Upper lobe of left lung (tissue), 6 donors: ENCODE measurements around the gene BTN3A1. TPM values are rescaled to one million over a fixed set of nuclear protein-coding genes. Genes with fewer than 3 reads are reported as not detected.
A peak's percentile ranks its signal among the peaks of the same experiment; 100 is the strongest.
"Not testable (repeated sequence)": the region's sequence is repeated elsewhere in the genome, so short reads cannot be mapped to it uniquely, and the experiment has no call there.

Source experiments
- ATAC-seq, 2 donors: fragments of 200-7000 bp; cut with Tn5 transposase; one replicate each; pipeline ENCODE4 v1.9.1; 2022; ENCODE audit warnings: mild to moderate bottlenecking in 2 of 2, moderate library complexity in 2 of 2; ENCODE audit not compliant: low FRiP score in 2 of 2
- DNase-seq, 2 donors: peaks; one replicate each; pipeline ENCODE4 v3.0.0-alpha.2; 2019 to 2020
- H3K27ac ChIP-seq, 4 donors: fragments of 200-600 bp; sonication (generic); one replicate each; pipeline ENCODE4 v1.5.1; 2016 to 2019
- H3K27me3 ChIP-seq, 4 donors: fragments of 200-600 bp; sonication (generic); one replicate each; pipeline ENCODE4 v1.5.1; 2017 to 2019
- H3K36me3 ChIP-seq, 4 donors: fragments of 200-600 bp; sonication (generic); one replicate each; pipeline ENCODE4 v1.5.1; 2016 to 2019
- H3K4me1 ChIP-seq, 4 donors: fragments of 200-600 bp; sonication (generic); one replicate each; pipeline ENCODE4 v1.5.1; 2018 to 2019
- H3K4me3 ChIP-seq, 4 donors: fragments of 200-600 bp; sonication (generic); one replicate each; pipeline ENCODE4 v1.5.1; 2017 to 2019; ENCODE audit warnings: mild to moderate bottlenecking in 2 of 4, moderate library complexity in 1 of 4
- H3K9me3 ChIP-seq, 4 donors: fragments of 200-600 bp; sonication (generic); one replicate each; pipeline ENCODE4 v1.5.1; 2018 to 2019
- CTCF ChIP-seq, 6 experiments: fragments of 450-650 bp in 4 of 6; fragments of 200-600 bp in 2 of 6; sonication (generic) in 2 of 6; IDR thresholded peaks; one replicate each; pipeline ENCODE4 v1.5.1; 2016 to 2019; ENCODE audit warnings: antibody characterized with exemption in 6 of 6
- EP300 ChIP-seq, 4 donors: sonication (generic); formaldehyde crosslinking; IDR thresholded peaks; one replicate each; pipeline ENCODE4 v1.5.1; 2017; ENCODE audit warnings: antibody characterized with exemption in 4 of 4, control low read depth in 2 of 4
- POLR2A ChIP-seq, 4 donors: fragments of 450-650 bp; IDR thresholded peaks; one replicate each; pipeline ENCODE4 v1.5.1; 2016 to 2017; ENCODE audit warnings: antibody characterized with exemption in 4 of 4, mild to moderate bottlenecking in 2 of 4
- POLR2AphosphoS5 ChIP-seq, 2 donors: sonication (generic); formaldehyde crosslinking; IDR thresholded peaks; one replicate each; pipeline ENCODE4 v1.5.1; 2017; ENCODE audit warnings: antibody characterized with exemption in 2 of 2
- WGBS, 2 donors: methylation state at CpG; one replicate each; pipeline ENCODE4 v1.1.5; 2017 to 2018; 5-methylcytosine and 5-hydroxymethylcytosine counted together
- total RNA-seq, 6 donors: library from RNA; depleted of rRNA in 4 of 6; stranded (reverse); fragments of >200 nt in 4 of 6; gene quantifications; one replicate each; pipeline versions ENCODE4 v1.1.0 to v1.2.1, GENCODE V29; 2016 to 2021
- donor health status: DM: no; HTN: no; CAD: no; lungs with moderate emphysema.
- donor health status: DM: no; HTN: yes; CAD: no; lungs with severe emphysema.

BTN3A1 gene
- total RNA-seq, 6 donors from 2014 or later: 24.9 to 55.8 (median 34.6) TPM

GRCh38 chr6:26372308-26373144 is 29.5 kb upstream of the BTN3A1 start:
- H3K36me3 ChIP-seq: peaks cover 0 to 73% (median 29%) of the 10 kb centered on the region in 4 donors
- H3K9me3 ChIP-seq: no peaks in the 10 kb centered on the region
- ATAC-seq (no peak), DNase-seq (peak in 1 of 2 donors; percentile 54)
- 97 to 98% methylated on average over 10 to 12 of the region's 12 CpGs for WGBS, 2 donors
- no peaks in the 10 kb centered on the region for H3K27me3 ChIP-seq
- no peak overlapping the region for H3K27ac ChIP-seq
- H3K4me1 ChIP-seq: no peaks in the 10 kb centered on the region
- H3K4me3 ChIP-seq: no peak overlapping the region
- no peak for TF ChIP-seq POLR2AphosphoS5 (IDR thresholded peaks at IDR 0.05)
- TF ChIP-seq POLR2A (IDR thresholded peaks at IDR 0.05): no peak
- no peak for TF ChIP-seq CTCF (IDR thresholded peaks at IDR 0.05)
- TF ChIP-seq EP300 (IDR thresholded peaks at IDR 0.05): no peak

GRCh38 chr6:26375270-26375669 is 26.8 kb upstream of the BTN3A1 start:
- 51 to 52% methylated on average over 3 of the region's 3 CpGs for WGBS, 2 donors
- H3K27me3 ChIP-seq: no peaks in the 10 kb centered on the region

GRCh38 chr6:26377719-26378118 is 24.4 kb upstream of the BTN3A1 start:
- no peak overlapping the region for H3K27ac ChIP-seq
- TF ChIP-seq EP300 (IDR thresholded peaks at IDR 0.05): no peak
- TF ChIP-seq POLR2A (IDR thresholded peaks at IDR 0.05): no peak
- TF ChIP-seq POLR2AphosphoS5 (IDR thresholded peaks at IDR 0.05): no peak
- TF ChIP-seq CTCF (IDR thresholded peaks at IDR 0.05): no peak
- peaks cover 0 to 39% (median 19%) of the 10 kb centered on the region in 4 donors for H3K36me3 ChIP-seq
- no peak overlapping the region for H3K4me3 ChIP-seq
- no peaks in the 10 kb centered on the region for H3K9me3 ChIP-seq
- no peak for DNase-seq
- ATAC-seq: no peak
- H3K27me3 ChIP-seq: no peaks in the 10 kb centered on the region
- H3K4me1 ChIP-seq: no peaks in the 10 kb centered on the region
- 66 to 74% methylated on average over 3 of the region's 3 CpGs for WGBS, 2 donors

More at GRCh38 chr6:26375270-26375669, 26.8 kb upstream of the BTN3A1 start:
- H3K36me3 ChIP-seq: peaks cover 0 to 62% (median 29%) of the 10 kb centered on the region in 4 donors
- DNase-seq (no peak), ATAC-seq (no peak)
- H3K27ac ChIP-seq: no peak overlapping the region
- H3K9me3 ChIP-seq: no peaks in the 10 kb centered on the region
- no peaks in the 10 kb centered on the region for H3K4me1 ChIP-seq
- H3K4me3 ChIP-seq: no peak overlapping the region
- no peak for TF ChIP-seq POLR2A (IDR thresholded peaks at IDR 0.05)

GRCh38 chr6:26378143-26378542 is 23.9 kb upstream of the BTN3A1 start:
- H3K9me3 ChIP-seq, H3K27me3 ChIP-seq, H3K27ac ChIP-seq, H3K4me1 ChIP-seq, ATAC-seq, H3K4me3 ChIP-seq, DNase-seq: not testable (repeated sequence)
- peaks cover 0 to 35% (median 17%) of the 10 kb centered on the region in 4 donors for H3K36me3 ChIP-seq

GRCh38 chr6:26379292-26379691 is 22.8 kb upstream of the BTN3A1 start:
- H3K4me3 ChIP-seq: no peak overlapping the region
- DNase-seq (no peak), ATAC-seq (no peak)
- H3K36me3 ChIP-seq: peaks cover 0 to 26% (median 16%) of the 10 kb centered on the region in 4 donors
- WGBS, 2 donors: 68 to 78% methylated on average over 3 of the region's 3 CpGs
- peaks cover 0 to 9% (median 7%) of the 10 kb centered on the region in 4 donors for H3K4me1 ChIP-seq
- TF ChIP-seq POLR2AphosphoS5 (IDR thresholded peaks at IDR 0.05) (no peak), CTCF (IDR thresholded peaks at IDR 0.05) (no peak), EP300 (IDR thresholded peaks at IDR 0.05) (no peak), POLR2A (IDR thresholded peaks at IDR 0.05) (no peak)
- no peak overlapping the region for H3K27ac ChIP-seq
- no peaks in the 10 kb centered on the region for H3K27me3 ChIP-seq
- H3K9me3 ChIP-seq: no peaks in the 10 kb centered on the region

- Histone ChIP-seq H3K36me3 (peaks cover 0 to 21% (median 12%) of the 10 kb centered on the region in 4 donors), H3K27ac (no peak overlapping the region), H3K9me3 (no peaks in the 10 kb centered on the region), H3K27me3 (no peaks in the 10 kb centered on the region), H3K4me3 (no peak overlapping the region), H3K4me1 (peaks cover 2 to 11% (median 9%) of the 10 kb centered on the region in 4 donors)
- TF ChIP-seq EP300 (IDR thresholded peaks at IDR 0.05): no peak
- TF ChIP-seq POLR2A (IDR thresholded peaks at IDR 0.05): no peak
- no peak for TF ChIP-seq POLR2AphosphoS5 (IDR thresholded peaks at IDR 0.05)
- no peak for TF ChIP-seq CTCF (IDR thresholded peaks at IDR 0.05)
- no peak for DNase-seq
- ATAC-seq: no peak
Observed at GRCh38 chr6:26379740-26380139, 22.3 kb upstream of the BTN3A1 start.
